Thoracic aorta (tissue), 2 donors: ENCODE results near the gene UBE2O. TPM values are rescaled to one million over a fixed set of nuclear protein-coding genes. Genes with fewer than 3 reads are reported as not detected.

ENCODE experiments used
- ATAC-seq: fragments of 150-250 bp; one replicate; pipeline ENCODE4 v1.8.0; 2017; ENCODE audit warnings: low read depth; ENCODE audit not compliant: insufficient number of reproducible peaks, low FRiP score
- DNase-seq: peaks from one replicate; pipeline ENCODE4 v3.0.0-alpha.2; 2020; ENCODE audit warnings: low spot score
- H3K27ac ChIP-seq, 2 donors: fragments of 200-600 bp; sonication (generic); 1 replicate in 1 of 2; 2 replicates in 1 of 2; pipeline ENCODE4 v1.5.1; 2016; ENCODE audit warnings: mild to moderate bottlenecking in 2 of 2, moderate library complexity in 2 of 2
- H3K27me3 ChIP-seq: fragments of 200-600 bp; sonication (generic); replicated peaks from 2 replicates; pipeline ENCODE4 v1.6.0; 2016; ENCODE audit warnings: mild to moderate bottlenecking; ENCODE audit not compliant: insufficient read depth
- H3K36me3 ChIP-seq: fragments of 200-600 bp; sonication (generic); one replicate; pipeline ENCODE4 v1.5.1; 2016
- H3K4me1 ChIP-seq, 2 donors: fragments of 200-600 bp; sonication (generic); 1 replicate in 1 of 2; 2 replicates in 1 of 2; pipeline versions ENCODE4 v1.5.1 to v1.6.0; 2016; ENCODE audit warnings: low read depth in 2 of 2, mild to moderate bottlenecking in 1 of 2; ENCODE audit not compliant: control insufficient read depth in 1 of 2
- H3K4me3 ChIP-seq: fragments of 200-600 bp; sonication (generic); 2 replicates; pipeline ENCODE4 v1.5.1; 2016; ENCODE audit warnings: mild to moderate bottlenecking
- H3K9me3 ChIP-seq: fragments of 200-600 bp; sonication (generic); 2 replicates; pipeline ENCODE4 v1.5.1; 2016
- total RNA-seq, 2 donors: library from RNA; depleted of rRNA; stranded (reverse); fragments of >200 nt; gene quantifications; one replicate each; pipeline versions ENCODE4 v1.1.0 to v1.2.3, GENCODE V29; 2016
- TF ChIP-seq, protein P1 (sequence below): fragments of 200-600 bp; sonication (generic); IDR thresholded peaks from one replicate; pipeline ENCODE4 v1.5.1; 2019; ENCODE audit warnings: antibody characterized with exemption

The UBE2O gene
- total RNA-seq, 2 donors from 2014 or later = 16.4 to 31.1 TPM

DNA sequence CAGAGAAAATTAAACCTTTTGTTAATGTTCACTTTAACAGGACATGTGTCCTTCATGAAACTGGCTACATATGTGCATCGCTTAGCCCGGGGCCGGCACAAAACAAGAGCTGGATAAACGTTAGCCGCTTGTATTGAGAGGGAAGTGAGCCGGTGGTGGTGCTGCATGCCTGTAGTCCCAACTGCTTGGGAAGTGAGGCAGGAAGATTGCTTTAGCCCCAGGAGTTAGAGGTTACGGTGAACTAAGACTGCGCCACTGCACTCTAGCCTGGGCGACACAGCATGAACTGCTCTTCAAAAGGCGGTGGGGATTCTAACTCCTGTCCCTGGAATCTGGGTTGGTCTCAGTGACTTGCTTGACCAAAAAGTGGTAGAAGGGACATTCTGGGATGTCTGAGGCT, 83.6 kb downstream of the UBE2O start:
- DNase-seq (no peak), ATAC-seq (no peak)
- no peaks in the 10 kb centered on the region for H3K9me3 ChIP-seq
- H3K4me1 ChIP-seq = peaks cover 4 to 13% of the 10 kb centered on the region in 2 donors
- H3K4me3 ChIP-seq = no peak overlapping the region
- H3K36me3 ChIP-seq = no peaks in the 10 kb centered on the region
- TF ChIP-seq, protein P1, sequence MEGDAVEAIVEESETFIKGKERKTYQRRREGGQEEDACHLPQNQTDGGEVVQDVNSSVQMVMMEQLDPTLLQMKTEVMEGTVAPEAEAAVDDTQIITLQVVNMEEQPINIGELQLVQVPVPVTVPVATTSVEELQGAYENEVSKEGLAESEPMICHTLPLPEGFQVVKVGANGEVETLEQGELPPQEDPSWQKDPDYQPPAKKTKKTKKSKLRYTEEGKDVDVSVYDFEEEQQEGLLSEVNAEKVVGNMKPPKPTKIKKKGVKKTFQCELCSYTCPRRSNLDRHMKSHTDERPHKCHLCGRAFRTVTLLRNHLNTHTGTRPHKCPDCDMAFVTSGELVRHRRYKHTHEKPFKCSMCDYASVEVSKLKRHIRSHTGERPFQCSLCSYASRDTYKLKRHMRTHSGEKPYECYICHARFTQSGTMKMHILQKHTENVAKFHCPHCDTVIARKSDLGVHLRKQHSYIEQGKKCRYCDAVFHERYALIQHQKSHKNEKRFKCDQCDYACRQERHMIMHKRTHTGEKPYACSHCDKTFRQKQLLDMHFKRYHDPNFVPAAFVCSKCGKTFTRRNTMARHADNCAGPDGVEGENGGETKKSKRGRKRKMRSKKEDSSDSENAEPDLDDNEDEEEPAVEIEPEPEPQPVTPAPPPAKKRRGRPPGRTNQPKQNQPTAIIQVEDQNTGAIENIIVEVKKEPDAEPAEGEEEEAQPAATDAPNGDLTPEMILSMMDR = no peak
- H3K27me3 ChIP-seq = no peaks in the 10 kb centered on the region
- no peak overlapping the region for H3K27ac ChIP-seq

DNA sequence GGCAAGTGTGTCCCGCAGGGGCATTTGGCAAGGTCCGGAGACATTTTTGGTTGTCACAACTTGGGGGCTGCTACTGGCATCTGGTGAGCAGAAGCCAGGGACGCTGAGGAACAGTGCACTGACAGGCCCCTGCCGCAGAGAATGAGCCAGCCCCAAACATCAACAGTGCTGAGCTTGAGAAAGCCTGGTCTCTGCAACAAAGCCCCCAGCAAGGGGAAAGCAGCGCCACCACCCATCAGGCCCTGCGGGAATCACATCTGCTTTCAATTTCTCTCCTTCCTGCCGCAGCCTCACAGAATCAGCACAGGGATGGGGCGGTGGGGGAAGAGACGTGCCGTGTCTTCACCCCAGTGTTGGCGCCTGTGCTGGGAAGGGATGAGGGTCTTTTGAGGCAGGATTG, 84.4 kb downstream of the UBE2O start:
- Histone ChIP-seq H3K27ac (no peak overlapping the region), H3K4me1 (peaks cover 4 to 13% of the 10 kb centered on the region in 2 donors)
- TF ChIP-seq, protein P1 = no peak

DNA sequence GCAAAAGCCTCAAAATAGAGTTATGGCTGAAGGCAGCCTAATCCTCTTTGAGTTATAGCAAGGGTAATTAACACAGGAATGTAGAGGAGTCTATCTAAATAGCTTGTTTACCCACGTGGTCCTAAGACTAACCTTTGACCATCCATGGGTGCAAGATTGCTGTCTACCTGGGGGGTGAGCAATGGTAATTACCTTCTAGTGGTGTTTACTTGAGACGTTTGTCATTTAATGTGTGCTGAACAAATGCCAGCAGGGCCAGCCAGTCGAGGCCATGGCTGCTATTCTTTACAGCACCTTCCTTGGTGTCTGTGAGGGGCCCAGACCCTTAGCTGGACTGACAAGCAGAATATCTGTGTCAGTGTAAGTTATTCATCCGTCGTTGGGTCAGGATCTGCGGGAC, 85.3 kb downstream of the UBE2O start:
- no peak for DNase-seq
- TF ChIP-seq, protein P1 = no peak
- H3K27ac ChIP-seq = no peak overlapping the region

More for the DNA sequence above, 84.4 kb downstream of the UBE2O start:
- H3K27me3 ChIP-seq = no peaks in the 10 kb centered on the region
- ATAC-seq (no peak), DNase-seq (no peak)
- no peaks in the 10 kb centered on the region for H3K36me3 ChIP-seq
- H3K9me3 ChIP-seq = no peaks in the 10 kb centered on the region
- no peak overlapping the region for H3K4me3 ChIP-seq

GRCh38 chr17:76366247-76366646, 86.7 kb downstream of the UBE2O start:
- Histone ChIP-seq H3K27me3 (no peaks in the 10 kb centered on the region), H3K4me1 (peaks cover 4 to 11% of the 10 kb centered on the region in 2 donors), H3K36me3 (no peaks in the 10 kb centered on the region), H3K4me3 (no peak overlapping the region), H3K27ac (no peak overlapping the region), H3K9me3 (no peaks in the 10 kb centered on the region)
- ATAC-seq = no peak
- no peak for DNase-seq
- TF ChIP-seq, protein P1 = no peak

More for the DNA sequence above, 85.3 kb downstream of the UBE2O start:
- Histone ChIP-seq H3K9me3 (no peaks in the 10 kb centered on the region), H3K36me3 (no peaks in the 10 kb centered on the region), H3K4me3 (no peak overlapping the region), H3K27me3 (no peaks in the 10 kb centered on the region), H3K4me1 (peaks cover 4 to 13% of the 10 kb centered on the region in 2 donors)
- no peak for ATAC-seq

- H3K4me1 ChIP-seq = peaks cover 0 to 4% of the 10 kb centered on the region in 2 donors
- H3K4me3 ChIP-seq = no peak overlapping the region
- DNase-seq = no peak
- ATAC-seq = no peak
- no peaks in the 10 kb centered on the region for H3K9me3 ChIP-seq
- no peaks in the 10 kb centered on the region for H3K27me3 ChIP-seq
- no peak overlapping the region for H3K27ac ChIP-seq
- TF ChIP-seq, protein P1 = no peak
- H3K36me3 ChIP-seq = no peaks in the 10 kb centered on the region
These were observed 87.6 kb downstream of the UBE2O start for GRCh38 chr17:76365256-76365903.
